Measurements from ENCODE around the gene WDR26. TPM values are rescaled to one million over a fixed set of nuclear protein-coding genes. Genes with fewer than 3 reads are reported as not detected.

Gene WDR26
- total RNA-seq, 1 donor from 2014 or later: 79.5 TPM

- H3K36me3 Mint-ChIP-seq (ENCODE audit: low read depth): peaks cover 47% of the 10 kb centered on the region
- H3K27ac Mint-ChIP-seq (ENCODE audit: unreplicated experiment): peak overlapping the region; percentile 41
- no peak for DNase-seq (ENCODE audit: low spot score)
- H3K4me3 Mint-ChIP-seq (ENCODE audit: unreplicated experiment): no peak overlapping the region
- no peaks in the 10 kb centered on the region for H3K9me3 Mint-ChIP-seq (ENCODE audit: low read depth)
- H3K4me1 Mint-ChIP-seq (ENCODE audit: low read depth): peaks cover 4% of the 10 kb centered on the region
- no peak for TF ChIP-seq CTCF (IDR thresholded peaks at IDR 0.05)
- H3K27me3 Mint-ChIP-seq (ENCODE audit: low read depth): no peaks in the 10 kb centered on the region
These were observed 41.3 kb downstream of the WDR26 start for GRCh38 chr1:224393294-224393693.

GRCh38 chr1:224392411-224393249 lies 42.0 kb downstream of the WDR26 start:
- Mint-ChIP-seq H3K36me3 (ENCODE audit: low read depth) (peaks cover 43% of the 10 kb centered on the region), H3K4me1 (ENCODE audit: low read depth) (peaks cover 10% of the 10 kb centered on the region), H3K27ac (ENCODE audit: unreplicated experiment) (no peak overlapping the region), H3K27me3 (ENCODE audit: low read depth) (no peaks in the 10 kb centered on the region), H3K9me3 (ENCODE audit: low read depth) (no peaks in the 10 kb centered on the region), H3K4me3 (ENCODE audit: unreplicated experiment) (no peak overlapping the region)
- no peak for DNase-seq (ENCODE audit: low spot score)
- TF ChIP-seq CTCF (IDR thresholded peaks at IDR 0.05): no peak

DNA sequence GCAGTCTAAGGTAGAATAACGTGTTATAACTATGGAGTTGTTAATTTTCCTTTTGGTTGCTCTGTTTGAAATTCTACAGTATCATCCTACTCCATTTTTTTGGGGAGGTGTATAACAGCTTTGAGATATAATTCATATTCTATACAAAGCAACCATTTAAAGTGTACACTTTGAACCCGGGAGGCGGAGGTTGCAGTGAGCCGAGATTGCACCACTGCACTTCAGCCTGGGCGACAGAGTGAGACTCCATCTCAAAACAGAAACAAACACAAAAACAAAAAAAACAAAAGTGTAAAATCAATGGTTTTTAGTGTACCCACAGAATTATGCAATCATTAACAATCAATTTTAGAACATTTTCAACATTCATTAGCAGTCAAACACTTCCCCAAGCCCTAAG lies 44.1 kb downstream of the WDR26 start:
- Mint-ChIP-seq H3K4me1 (ENCODE audit: low read depth) (peaks cover 31% of the 10 kb centered on the region), H3K4me3 (ENCODE audit: unreplicated experiment) (no peak overlapping the region), H3K36me3 (ENCODE audit: low read depth) (peaks cover 26% of the 10 kb centered on the region), H3K27ac (ENCODE audit: unreplicated experiment) (no peak overlapping the region), H3K27me3 (ENCODE audit: low read depth) (no peaks in the 10 kb centered on the region), H3K9me3 (ENCODE audit: low read depth) (no peaks in the 10 kb centered on the region)
- DNase-seq (ENCODE audit: low spot score): no peak
- TF ChIP-seq CTCF (IDR thresholded peaks at IDR 0.05): no peak

- no peaks in the 10 kb centered on the region for H3K27me3 Mint-ChIP-seq (ENCODE audit: low read depth)
- H3K36me3 Mint-ChIP-seq (ENCODE audit: low read depth): peaks cover 26% of the 10 kb centered on the region
- H3K9me3 Mint-ChIP-seq (ENCODE audit: low read depth): no peaks in the 10 kb centered on the region
- no peak for DNase-seq (ENCODE audit: low spot score)
- TF ChIP-seq CTCF (IDR thresholded peaks at IDR 0.05): no peak
- peaks cover 34% of the 10 kb centered on the region for H3K4me1 Mint-ChIP-seq (ENCODE audit: low read depth)
- H3K27ac Mint-ChIP-seq (ENCODE audit: unreplicated experiment): peak overlapping the region; percentile 57
- no peak overlapping the region for H3K4me3 Mint-ChIP-seq (ENCODE audit: unreplicated experiment)
These were observed 46.7 kb downstream of the WDR26 start for GRCh38 chr1:224387943-224388342.

- Mint-ChIP-seq H3K9me3 (ENCODE audit: low read depth) (no peaks in the 10 kb centered on the region), H3K27ac (ENCODE audit: unreplicated experiment) (no peak overlapping the region), H3K4me3 (ENCODE audit: unreplicated experiment) (no peak overlapping the region), H3K4me1 (ENCODE audit: low read depth) (peaks cover 34% of the 10 kb centered on the region), H3K36me3 (ENCODE audit: low read depth) (peaks cover 21% of the 10 kb centered on the region), H3K27me3 (ENCODE audit: low read depth) (no peaks in the 10 kb centered on the region)
- no peak for TF ChIP-seq CTCF (IDR thresholded peaks at IDR 0.05)
- DNase-seq (ENCODE audit: low spot score): no peak
These were observed 47.2 kb downstream of the WDR26 start for GRCh38 chr1:224387302-224387912.

Data from chondrocyte (in vitro differentiated cells).